ENCODE results near the gene PTPRCAP.

DNA sequence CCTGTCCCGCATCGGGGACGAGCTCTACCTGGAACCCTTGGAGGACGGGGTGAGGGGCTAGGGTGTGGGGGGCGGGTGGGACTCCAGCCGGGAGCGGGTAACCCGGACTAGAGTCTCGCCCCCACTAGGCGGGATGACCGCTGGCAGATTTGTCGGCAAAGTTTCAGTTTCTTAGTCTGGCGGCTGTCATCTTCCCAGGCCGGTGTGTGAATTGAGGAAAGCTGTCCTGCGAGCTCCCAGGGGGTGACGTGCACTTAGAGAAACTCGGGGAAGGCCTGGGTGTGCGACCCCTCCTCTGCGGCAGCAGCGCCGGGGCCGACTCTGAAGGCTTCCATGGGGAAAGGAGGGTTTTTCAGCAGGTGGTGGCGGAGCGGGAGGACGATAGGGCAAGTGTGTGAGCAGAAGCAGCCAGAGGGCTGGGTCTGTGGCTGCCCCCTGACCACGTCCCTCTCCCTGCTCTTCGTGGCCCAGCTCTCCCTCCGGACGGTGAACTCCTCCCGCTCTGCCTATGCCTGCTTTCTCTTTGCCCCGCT, 45.2 kb downstream of the PTPRCAP start:
- TF ChIP-seq, protein P1, sequence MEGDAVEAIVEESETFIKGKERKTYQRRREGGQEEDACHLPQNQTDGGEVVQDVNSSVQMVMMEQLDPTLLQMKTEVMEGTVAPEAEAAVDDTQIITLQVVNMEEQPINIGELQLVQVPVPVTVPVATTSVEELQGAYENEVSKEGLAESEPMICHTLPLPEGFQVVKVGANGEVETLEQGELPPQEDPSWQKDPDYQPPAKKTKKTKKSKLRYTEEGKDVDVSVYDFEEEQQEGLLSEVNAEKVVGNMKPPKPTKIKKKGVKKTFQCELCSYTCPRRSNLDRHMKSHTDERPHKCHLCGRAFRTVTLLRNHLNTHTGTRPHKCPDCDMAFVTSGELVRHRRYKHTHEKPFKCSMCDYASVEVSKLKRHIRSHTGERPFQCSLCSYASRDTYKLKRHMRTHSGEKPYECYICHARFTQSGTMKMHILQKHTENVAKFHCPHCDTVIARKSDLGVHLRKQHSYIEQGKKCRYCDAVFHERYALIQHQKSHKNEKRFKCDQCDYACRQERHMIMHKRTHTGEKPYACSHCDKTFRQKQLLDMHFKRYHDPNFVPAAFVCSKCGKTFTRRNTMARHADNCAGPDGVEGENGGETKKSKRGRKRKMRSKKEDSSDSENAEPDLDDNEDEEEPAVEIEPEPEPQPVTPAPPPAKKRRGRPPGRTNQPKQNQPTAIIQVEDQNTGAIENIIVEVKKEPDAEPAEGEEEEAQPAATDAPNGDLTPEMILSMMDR (conservative IDR thresholded peaks at IDR 0.05; ENCODE audit: low read depth, low read length) = no peak
- no peak for TF ChIP-seq EZH2 (IDR thresholded peaks at IDR 0.05; ENCODE audit: borderline replicate concordance, low read depth, low read length, poor library complexity, severe bottlenecking)
